ENCODE measurements around the gene PMM2. TPM values are rescaled to one million over a fixed set of nuclear protein-coding genes. Genes with fewer than 3 reads are reported as not detected.
"Not testable (repeated sequence)": the region's sequence is repeated elsewhere in the genome, so short reads cannot be mapped to it uniquely, and the experiment has no call there.

PMM2 gene
- total RNA-seq, 1 donor from 2014 or later: 51.8 TPM

DNA sequence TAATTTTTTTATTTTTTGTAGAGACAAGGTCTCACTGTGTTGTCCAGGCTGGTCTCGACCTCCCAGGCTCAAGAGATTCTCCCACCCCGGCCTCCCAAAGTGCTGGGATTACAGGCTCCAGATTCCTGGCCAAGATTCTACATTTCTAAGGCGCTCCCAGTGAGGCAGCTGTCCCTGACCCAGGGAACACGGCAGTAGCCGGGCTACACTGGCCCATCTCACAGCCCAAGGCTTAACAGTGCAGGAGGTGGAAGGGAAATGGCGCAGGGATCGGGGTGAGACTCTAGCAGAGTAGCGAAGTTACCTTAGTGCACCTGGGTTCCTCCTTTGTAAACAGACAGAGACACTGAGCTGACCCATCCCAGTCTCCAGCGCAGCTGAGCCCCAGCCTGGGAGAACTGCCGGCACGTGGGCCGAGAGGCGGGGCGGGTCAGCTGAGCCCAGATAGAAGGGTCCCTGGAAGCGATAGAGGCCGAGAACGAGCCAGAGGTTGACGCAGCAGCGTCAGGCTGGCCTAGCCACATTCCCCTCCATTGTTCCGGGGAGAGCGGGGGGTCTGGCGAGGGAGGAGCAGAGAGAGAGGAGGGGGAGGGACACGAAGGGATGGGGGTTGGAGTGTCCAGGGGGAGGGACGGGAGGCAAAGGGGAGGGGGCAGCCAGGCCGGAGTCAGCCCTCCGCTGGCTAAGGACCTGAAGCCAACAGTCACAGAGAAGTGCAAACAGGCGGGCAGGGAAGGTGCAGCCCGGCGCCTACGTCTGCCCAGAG lies 68.7 kb downstream of the PMM2 start:
- no peak for DNase-seq (ENCODE audit: low spot score)

DNA sequence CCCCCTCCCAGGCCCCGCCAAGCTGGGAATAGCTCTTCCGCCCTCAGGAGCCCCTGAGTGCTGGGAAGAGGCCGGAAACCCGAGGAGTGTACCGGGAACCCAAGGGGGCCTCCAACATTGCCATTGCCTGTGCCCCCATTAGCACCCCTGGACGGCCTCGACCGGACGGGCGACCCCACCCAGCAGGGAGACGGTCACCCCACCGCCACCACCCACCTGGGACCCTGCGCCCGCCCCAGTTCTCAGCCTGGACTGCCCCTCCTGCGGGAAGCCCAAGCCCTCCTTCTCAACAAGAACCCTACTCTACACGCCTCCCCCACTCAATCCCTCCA lies 69.2 kb downstream of the PMM2 start:
- no peak for DNase-seq (ENCODE audit: low spot score)

DNA sequence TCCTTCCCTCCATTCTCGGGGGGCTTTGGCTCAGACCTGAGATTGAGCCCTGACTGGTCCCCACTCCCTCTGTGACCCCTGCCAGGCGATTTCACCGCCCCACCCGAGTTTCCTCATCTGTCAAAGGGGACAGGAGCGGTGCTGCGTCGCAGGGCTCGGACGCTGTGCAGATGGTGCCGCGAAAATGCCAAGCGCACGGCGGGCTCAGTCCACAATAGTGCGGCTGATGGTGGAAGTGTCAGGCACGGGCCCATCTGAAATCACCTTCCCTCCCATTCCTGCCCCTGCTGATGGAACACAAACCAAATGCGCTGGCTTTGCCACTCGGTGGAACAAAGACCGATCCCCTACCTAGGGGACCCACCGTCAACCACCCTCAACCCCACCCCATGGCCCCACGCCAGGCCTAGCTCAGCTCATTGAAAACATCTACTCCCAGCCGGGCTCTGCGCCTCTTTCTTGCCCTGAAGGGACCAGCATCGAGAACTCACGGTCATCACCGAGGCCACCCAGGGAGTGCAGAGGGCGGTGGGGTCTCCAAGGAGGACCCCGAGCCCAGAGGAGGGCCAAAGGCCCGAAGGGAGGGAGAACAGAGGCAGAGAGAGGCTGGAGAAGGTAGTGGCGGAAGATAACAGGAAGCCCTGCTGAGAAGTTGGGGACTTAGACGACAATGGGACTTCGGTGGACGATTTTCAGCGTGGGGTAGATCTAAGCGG lies 69.7 kb downstream of the PMM2 start:
- DNase-seq (ENCODE audit: low spot score): no peak

DNA sequence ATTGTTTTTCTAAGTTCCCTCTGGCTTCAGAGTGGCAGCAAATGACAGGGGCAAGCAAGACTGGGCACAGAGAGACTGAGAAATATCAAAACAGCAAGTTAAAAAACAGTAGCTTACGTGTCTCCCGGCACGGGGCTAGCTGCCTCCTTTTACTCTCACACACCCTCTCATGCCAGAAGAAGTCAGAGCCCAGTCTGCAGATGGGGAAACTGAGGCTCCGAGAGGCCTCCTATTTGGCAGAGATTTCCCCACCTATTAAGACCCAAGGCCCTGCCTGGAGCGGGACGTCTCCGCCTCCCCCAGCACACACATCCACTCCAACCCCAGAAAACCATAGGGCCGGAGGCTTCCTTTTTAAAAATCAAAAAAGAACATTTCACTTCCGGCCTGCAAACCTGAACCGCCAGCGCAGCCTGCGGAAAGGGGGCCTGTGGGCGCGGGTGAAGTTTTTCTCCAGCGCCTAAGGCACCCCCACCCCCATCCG lies 70.3 kb downstream of the PMM2 start:
- DNase-seq (ENCODE audit: low spot score): no peak

DNA sequence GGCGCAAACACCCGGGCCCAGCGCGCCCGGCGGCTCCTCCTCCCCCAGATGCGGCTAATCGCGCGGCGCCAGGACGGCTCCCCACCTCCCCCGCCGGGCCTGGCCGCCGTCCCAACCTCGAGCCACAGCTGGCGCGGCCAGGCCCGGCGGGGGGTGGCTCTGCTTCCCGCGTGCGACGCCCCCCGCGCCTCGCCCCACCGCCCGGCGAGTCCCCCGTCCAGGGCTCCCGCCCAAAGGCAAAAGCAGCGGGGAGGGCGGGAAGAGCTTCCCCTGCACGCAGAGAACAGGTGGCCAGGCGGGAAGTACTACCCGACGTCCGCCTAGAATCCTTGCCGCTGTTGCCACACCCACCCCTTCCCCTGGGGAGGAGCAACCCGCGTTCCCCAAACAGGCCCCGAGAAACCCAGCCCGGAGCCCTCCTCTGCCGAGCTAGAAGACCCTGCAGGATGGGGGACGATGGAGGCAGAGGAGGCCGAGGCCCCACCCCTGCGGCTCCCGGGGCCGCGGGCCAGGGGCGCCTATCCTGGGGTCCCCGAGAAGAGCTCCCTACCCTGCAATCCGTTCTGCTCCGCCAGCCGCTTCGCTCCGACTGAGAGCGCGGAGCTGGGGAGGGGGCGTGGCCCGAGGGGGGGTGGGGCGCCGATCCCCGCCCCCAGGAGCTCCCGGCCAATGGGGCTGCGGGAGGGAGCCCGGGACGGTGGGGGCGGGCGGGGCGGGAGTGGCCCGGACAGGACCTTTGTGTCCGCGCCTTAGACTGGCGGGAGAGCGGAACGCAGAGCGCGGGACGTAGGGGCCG lies 71.0 kb downstream of the PMM2 start, which contains the start of gene CARHSP1:
Gene CARHSP1, minus strand, starts transcription at position 591 of the 796 bp plus-strand sequence. CDS start 9,678 bp downstream, outside the sequence.
- DNase-seq (ENCODE audit: low spot score): no peak

DNA sequence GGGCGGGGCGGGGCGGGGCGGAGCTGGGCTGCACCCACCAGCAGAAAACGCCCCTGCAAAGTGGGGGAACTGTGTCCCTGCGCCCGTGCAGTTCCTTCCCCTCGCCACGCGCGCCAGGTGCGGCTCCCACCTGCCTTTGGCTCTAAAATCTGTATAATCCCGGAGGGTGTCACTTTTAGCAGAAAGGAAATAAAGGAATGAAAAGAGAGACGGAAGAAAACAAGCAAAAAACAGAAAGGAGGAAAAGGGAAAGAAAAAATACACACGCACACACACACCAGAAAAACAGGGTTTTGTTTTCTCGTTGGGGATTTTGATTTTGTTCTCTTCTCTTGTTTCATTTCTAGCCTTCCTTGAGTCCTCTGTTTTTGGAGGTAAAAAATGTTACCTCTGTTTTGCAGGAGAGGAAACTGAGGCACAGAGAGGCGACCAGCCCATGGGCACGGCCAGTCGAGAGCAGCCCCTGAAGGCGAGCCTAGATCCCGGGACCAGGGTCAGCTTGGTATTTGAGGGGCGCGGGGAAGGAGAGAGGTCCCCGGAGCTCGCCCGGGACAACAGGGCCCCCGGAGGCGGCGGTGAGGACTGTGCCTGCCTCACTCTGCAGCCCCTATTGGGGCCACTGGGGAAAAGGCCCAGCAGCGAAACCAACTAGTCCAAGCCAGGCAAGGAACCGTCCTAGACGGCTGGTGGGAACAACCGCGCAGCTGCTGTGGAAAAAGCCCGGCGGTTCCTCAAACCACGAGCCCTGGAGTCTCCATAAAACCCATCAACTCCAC lies 71.8 kb downstream of the PMM2 start:
- no peak for DNase-seq (ENCODE audit: low spot score)

DNA sequence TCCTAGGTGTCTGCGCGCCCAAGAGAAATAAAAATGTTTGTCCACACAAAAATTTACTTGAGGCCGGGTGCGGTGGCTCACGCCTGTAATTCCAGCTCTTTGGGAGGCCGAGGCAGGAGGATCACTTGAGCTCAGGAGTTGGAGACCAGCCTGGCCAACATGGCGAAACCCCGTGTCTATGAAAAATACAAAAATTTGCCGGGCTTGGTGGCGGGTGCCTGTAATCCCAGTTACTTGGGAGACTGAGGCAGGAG lies 72.3 kb downstream of the PMM2 start:
- not testable (repeated sequence) for DNase-seq (ENCODE audit: low spot score)

DNA sequence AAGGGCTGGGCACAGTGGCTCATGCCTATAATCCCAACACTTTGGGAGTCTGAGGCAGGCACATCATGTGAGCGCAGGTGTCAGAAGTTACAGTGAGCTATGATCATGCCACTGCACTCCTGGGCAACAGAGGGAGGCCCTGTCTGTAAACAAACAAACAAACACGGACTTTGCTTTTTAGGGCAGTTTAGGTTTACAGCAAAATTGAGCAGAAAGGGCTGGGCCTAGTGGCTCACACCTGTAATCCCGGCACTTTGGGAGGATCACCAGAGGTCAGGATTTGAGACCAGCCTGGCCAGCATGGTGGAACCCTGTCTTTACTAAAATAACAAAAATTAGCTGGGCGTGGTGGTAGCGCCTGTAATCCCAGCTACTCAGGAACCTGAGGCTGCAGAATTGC lies 74.4 kb downstream of the PMM2 start:
- no peak for DNase-seq (ENCODE audit: low spot score)

DNA sequence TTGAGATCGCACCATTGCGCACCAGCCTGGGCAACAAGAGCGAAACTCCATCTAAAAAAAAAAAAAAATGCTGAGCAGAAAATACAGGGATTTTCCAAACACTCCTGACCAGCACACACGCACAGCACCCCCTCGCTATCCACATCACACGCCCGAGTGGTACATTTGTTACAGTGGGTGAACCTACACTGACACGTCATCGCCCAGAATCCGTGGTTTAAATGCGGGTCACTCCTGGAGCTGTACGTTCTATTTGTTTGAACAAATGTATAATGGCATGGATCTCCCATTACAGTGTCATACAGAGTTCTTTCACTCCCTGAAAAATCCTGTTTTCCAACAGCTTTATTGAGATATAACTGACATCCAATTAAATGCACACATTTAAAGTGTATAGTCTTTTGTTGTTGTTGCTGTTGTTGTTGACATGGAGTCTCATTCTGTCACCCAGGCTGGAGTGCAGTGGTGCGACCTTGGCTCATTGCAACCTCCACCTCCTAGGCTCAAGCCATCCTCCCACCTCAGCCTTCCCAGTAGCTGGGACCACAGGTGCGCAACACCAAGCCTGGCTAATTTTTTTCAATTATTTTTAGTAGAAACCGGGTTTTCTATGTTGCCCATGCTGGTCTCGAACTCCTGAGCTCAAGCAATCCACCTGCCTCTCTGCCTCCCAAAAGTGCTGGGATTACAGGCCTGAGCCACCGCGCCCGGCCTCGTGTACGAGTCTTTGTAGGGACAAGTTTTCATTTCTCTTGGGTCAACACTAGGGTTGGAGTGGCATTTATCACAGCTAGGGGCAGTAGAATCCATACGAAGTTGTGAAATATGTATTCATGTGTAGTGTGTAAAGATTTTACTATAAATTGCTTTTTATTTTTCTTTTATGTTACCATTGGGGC lies 75.6 kb downstream of the PMM2 start:
- DNase-seq (ENCODE audit: low spot score): no peak

DNA sequence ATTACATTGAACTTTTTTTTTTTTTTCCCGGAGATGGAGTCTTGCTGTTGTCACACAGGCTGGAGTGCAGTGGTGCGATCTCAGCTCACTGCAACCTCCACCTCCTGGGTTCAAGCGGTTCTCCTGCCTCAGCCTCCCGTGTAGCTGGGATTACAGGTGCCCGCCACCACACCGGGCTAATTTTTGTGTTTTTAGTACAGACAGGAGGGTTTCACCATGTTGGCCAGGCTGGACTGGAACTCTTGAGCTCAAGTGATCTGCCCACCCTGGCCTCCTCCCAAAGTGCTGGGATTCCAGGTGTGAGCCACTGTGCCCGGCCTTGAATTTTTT lies 76.2 kb downstream of the PMM2 start:
- DNase-seq (ENCODE audit: low spot score): not testable (repeated sequence)

DNA sequence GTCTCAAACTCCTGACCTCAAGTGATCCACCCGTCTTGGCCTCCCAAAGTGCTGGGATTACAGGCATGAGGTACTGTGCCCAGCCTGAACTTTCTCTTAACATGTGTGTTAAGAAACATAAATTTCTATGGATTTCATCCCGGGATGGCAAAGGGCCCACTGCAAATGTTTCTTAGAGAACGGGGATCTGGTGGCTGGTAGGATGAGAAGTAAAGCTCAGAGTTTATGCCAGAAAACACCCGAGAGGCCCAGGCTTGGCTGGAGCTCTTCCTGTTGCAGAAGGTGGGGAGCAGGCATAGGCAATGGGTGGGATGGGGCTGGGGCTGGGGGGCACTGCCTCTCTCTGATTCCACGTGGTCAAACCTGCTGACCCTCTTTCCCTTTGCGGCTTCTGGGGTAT lies 76.7 kb downstream of the PMM2 start:
- no peak for DNase-seq (ENCODE audit: low spot score)

DNA sequence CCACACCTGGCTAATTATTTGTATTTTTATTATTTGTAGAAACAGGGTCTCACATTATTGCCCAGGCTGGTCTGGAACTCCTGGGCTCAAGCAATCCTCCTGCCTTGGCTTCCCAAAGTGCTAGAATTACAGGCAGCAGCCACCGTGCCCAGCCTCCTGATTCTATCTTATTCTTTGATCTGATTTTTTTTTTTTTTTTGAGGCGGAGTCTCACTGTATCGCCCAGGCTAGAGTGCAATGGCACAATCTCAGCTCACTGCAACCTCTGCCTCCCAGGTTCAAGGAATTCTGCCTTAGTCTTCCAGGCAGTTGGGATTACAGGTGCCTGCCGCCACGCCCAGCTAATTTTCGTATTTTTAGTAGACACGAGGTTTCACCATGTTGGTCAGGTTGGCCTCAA lies 77.7 kb downstream of the PMM2 start:
- not testable (repeated sequence) for DNase-seq (ENCODE audit: low spot score)

DNA sequence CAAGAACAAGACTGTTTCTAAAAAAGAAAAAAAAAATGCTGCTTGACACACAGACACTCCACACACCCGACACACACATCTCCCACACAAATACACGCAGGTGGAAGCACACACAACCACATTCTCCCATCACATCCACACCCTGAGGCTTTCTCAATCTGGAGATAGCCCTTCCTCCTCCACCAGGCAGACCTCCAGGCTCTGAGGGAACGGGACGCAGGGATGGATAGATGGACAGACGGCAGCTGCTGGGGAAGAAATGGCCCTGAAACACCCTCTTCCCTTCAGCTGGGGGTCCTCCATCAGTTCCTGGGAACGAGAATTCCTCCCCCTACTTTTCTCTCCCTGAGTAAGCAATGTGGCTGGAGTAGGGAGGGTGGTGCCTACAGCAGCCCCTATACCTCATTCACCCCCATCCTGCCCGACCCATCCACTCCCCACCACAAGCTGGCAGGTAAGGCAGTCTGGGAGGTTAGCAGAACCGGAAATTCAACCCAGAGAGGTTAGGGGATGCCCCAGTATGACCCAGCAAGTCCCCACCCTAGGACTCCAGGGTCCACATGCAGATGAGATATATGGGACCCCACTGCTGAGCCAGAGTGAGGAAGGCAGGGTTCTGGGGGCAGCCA lies 80.4 kb downstream of the PMM2 start:
- no peak for DNase-seq (ENCODE audit: low spot score)

DNA sequence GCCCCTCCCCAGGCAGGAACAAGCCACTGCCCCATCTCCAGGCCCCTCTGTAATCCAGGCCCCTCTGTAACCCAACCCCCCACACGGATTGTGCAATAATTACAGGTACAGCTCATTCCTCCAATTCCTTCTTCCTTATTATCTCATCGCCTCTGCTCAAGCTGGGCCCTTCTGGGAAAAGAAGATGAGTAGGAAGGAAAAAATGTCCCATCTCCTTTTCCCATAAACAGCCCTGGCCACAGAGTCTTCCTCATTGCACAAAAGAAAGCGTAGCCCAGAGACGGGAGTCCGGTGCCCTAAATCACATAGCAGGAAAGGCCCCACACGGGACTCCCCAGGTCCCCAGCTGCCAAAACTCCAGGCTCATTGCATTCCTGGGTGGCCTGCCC lies 80.9 kb downstream of the PMM2 start:
- DNase-seq (ENCODE audit: low spot score): no peak

DNA sequence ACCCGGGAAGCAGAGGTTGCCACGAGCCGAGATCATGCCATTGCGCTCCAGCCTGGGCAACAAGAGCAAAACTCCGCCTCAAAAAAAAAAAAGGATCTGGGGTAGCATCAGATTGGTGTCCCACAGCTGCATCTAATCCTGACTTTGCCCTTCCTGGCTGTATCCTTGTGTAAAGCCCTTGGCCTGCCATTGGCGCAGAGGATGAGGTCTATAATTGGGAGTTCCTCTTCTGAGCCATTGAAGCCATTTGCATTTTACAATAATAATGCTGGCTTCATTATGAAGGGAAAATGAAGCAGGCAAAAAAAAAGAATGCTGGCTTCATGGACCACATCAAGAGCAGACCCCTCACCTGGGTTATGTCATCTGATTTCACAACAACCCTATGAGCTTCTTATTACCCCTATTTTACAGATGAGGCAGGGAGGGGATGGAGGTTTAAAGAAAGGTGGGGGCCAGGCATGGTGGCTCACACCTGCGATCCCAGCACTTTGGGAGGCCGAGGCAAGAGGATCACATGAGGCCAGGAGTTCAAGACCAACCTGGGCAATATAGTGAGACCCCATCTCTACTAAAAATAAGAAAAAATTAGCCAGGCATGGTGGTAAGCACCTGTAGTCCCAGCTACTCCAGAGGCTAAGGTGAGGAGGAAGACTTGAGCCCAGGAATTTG lies 83.3 kb downstream of the PMM2 start:
- no peak for DNase-seq (ENCODE audit: low spot score)

DNA sequence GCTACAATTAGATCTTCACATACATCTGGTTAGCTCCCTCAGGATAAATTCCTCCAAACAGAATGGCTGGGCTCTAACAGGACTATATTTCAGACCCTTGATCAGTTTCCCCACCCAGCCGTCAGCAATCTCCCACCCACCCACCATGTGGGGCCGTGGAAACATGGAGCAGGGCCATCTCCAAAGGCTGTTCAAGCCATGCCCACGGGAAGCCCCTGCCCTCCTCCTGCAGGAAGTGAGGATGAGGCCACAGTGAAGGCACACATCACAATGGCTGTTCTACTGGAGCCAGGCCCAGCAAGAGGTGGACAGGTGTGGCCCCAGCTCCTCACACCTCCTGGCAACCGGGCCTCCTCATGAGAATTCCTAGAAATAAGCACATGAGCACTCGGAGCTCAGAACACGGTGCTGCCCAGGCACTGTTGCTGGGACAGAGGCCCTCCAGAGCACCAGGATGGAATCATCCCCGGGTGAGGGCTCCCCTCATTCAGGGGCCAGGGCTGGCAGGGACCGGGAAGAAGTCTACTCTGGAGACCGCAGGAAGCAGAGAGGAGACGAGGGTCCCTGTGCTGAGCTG lies 84.5 kb downstream of the PMM2 start, which contains the start of gene LITAFD:
Gene LITAFD, plus strand, starts transcription at position 311 of the 577 bp plus-strand sequence. CDS start 2,005 bp downstream, outside the sequence.
- no peak for DNase-seq (ENCODE audit: low spot score)

DNA sequence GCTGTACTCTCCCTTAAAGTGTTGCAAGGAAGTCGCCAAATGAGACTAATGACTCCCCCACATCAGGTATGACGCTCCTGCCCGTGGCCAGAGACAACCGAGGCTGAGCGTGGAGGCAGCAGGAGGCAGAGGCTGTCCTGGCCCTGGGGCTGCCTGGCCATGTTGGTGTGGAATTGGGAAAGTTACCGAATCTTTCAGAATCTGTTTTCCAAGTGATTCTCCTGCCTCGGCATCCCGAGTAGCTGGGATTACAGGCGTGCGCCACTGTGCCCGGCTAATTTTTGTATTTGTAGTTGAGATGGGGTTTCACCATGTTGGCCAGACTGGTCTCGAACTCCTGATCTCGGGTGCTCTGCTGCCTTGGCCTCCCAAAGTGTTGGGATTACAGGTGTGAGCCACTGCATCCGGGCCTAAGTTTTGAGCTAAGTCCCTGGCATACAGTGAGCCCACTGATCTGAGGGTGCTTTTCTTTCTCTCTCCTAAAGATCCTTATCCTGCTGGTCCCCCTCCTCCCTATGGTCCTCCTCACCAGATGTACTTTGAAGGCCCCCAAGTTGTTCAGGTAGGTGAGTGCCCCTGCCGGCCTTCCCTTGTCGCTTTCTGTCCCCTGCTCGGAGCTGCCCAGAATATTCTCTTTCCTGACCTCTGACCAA lies 85.2 kb downstream of the PMM2 start:
- DNase-seq (ENCODE audit: low spot score): no peak

Data from mesenteric fat pad (tissue), 1 donor.